ENCODE measurements around the gene HOXD4.

HOXD4 gene

DNA sequence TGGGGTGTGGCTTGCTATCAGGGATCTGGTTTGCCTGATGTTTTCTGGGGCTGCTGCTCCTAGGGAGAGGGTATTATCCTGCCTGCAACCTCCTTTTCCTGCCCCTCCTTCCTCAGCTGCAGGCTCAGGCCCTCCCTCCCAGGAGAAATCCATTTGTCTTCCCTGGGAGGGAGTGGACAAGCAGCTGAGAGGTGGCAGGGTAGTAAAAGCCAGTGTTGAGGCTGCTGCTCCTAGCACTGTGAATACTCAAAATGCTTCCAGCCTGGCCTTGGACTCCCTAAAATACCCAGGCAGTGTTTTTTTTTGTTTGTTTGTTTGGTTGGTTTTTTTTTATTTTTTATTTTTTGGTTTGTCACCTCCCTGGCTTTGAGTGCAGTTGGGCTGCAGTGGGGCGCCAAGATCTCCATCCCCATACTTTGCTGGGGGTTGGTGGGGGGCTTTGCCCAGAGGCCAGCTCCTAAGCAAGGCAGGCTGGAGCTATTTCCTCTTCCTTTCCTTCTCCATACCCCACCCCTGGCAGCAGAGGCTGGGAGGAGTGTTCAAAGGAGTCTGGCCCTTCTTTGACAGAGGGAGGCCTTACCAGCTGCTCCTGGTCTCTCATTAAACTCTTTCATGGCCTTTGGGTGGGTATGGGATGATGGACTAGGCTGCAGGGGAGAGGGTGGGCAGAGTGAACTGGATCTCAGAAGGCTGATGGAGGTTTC lies 19.4 kb downstream of the HOXD4 start:
- no peak for DNase-seq (ENCODE audit: low spot score)

DNA sequence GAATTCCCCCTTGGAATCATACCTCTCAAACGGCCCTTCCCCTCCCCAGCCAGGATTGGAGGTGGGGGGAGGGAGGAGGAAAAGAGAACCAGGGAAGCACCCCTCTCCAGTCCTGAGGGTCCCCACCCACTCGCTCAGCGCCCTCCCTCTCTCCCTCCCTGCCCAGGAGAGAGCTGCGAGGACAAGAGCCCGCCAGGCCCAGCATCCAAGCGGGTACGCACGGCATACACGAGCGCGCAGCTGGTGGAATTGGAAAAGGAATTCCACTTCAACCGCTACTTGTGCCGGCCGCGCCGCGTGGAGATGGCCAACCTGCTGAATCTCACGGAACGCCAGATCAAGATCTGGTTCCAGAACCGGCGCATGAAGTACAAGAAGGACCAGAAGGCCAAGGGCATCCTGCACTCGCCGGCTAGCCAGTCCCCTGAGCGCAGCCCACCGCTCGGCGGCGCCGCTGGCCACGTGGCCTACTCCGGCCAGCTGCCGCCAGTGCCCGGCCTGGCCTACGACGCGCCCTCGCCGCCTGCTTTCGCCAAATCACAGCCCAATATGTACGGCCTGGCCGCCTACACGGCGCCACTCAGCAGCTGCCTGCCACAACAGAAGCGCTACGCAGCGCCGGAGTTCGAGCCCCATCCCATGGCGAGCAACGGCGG lies 20.1 kb downstream of the HOXD4 start:
- DNase-seq (ENCODE audit: low spot score) = no peak

DNA sequence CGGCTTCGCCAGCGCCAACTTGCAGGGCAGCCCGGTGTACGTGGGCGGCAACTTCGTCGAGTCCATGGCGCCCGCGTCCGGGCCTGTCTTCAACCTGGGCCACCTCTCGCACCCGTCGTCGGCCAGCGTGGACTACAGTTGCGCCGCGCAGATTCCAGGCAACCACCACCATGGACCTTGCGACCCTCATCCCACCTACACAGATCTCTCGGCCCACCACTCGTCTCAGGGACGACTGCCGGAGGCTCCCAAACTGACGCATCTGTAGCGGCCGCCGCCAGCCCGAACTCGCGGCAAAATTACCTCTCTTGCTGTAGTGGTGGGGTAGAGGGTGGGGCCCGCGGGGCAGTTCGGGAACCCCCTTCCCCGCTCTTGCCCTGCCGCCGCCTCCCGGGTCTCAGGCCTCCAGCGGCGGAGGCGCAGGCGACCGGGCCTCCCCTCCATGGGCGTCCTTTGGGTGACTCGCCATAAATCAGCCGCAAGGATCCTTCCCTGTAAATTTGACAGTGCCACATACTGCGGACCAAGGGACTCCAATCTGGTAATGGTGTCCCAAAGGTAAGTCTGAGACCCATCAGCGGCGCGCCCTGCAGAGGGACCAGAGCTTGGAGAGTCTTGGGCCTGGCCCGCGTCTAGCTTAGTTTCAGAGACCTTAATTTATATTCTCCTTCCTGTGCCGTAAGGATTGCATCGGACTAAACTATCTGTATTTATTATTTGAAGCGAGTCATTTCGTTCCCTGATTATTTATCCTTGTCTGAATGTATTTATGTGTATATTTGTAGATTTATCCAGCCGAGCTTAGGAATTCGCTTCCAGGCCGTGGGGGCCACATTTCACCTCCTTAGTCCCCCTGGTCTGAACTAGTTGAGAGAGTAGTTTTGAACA lies 20.9 kb downstream of the HOXD4 start:
- DNase-seq (ENCODE audit: low spot score) = no peak

DNA sequence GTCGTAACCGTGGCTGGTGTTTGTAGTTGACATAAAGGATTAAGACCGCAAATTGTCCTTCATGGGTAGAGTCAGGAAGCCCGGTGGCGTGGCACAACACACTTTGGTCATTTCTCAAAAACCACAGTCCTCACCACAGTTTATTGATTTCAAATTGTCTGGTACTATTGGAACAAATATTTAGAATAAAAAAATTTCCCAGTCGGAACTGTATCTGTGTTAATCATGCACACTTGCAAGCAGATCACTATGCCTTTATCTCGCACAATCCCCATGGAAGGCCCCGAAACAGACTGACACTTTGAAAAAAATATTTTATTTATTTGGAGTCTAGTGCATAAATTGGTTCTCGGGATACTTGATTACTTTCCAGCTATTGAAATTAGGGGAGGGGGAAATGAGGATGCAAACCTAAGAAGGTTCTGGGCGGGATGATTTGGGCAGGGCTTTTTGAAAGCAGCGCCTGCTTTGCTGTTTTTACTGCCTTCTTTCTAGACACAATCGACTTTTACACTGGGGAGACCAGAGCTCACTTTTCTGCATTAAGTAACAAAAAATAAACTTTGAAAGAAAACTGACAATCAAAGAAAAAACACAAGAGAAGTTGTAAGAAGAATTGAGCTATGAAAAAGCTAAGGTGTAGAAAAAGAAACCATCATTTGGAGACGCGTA lies 21.7 kb downstream of the HOXD4 start:
- no peak for DNase-seq (ENCODE audit: low spot score)

DNA sequence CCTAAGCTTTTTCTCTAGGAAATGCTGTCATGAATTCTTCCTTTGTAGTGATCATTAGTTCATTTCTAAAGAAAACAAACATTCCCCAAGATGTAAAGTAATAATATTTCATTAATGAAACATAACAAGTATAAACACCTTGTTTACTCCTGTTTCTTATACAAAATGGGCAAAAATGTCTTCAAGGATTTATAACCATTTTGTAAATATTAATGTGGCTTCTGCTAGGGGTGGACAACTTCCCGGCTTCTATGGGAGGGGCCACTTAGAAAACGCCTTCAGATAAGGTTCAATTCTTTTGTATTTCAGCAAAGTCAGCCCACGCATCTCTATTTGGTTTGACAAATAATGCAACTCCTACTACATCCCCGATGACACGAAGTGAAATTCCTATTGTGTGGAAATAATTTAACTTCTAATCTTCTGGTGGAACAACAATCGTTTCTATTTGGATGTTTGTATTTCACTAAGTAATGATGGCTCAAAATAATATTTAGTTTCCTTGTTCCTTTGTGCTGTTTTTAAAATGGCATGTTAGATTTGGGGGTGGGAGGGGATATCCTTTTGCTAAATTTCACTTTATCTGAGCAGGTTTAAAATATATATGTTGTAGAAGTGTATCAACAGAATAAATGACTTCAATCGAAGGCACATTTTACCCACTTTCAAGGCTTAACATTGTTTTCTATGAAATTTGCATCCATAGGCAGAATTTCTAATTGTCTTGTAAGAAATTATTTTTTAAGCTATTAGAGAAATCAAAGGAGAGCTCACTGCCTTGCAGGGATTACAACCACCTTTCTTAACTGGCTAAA lies 22.4 kb downstream of the HOXD4 start:
- DNase-seq (ENCODE audit: low spot score) = no peak

DNA sequence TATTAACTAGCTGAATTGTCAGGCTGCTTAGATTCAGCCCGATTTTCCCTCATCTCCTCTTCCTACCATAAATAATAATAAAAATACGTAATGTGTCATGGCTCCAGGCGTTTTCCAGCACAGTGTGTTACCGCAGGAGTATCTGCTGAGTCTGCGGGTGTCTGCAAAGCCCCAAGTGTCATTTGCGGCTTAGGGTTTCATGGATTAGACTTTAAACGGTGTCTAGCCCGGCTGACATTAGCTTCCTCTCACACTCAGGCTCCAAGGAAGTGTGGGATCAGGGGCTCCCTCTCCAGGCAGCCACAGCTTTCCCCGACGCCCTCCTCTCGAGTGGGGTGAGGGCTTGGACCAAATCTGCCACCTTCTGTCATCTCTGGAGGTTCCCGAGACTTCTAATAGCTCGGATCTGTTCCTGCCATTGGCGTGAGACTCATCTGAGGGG lies 23.1 kb downstream of the HOXD4 start:
- DNase-seq (ENCODE audit: low spot score) = no peak

DNA sequence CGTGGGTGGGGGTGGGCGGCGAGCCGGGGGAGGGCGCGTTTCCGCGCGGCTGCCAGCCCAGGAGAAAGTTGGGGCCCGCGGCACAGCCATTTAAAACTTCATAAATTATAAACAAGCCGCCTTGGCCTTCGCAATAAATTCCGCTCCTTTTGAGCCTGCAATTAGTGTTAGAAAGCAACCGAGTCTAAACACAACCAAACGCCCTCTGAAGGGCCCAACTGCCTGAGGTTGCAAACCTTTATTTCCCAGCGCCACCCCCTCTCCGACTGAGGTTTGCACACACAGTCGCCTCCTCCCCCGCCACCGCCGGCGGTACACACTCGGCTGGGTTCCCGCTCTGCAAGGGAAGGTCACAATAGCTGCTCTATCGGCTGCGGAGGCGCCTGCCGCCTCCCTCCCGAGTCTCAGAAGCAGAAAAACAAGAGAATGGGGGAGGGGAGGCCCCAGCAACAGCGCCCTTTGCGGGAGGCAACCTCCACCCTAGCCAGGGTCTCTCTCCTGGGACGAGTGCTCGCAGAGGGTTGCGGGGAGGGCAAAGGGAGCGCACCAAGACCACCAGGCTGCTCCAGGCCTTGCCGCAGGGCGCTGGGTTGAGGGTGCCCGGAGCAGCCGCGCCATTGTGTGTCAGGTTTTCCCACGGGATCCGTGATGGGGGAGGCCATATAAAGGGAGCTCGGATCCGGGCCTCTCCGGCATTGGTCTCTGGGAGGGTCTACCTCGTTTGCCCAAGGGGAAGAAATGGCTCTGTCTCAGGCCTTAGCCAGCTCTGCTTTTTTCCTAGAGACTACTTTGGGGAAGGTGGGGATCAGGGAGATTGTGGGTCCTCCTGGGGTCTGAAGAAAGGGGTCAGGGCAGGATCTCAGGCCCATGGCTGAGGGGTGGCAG lies 23.7 kb downstream of the HOXD4 start:
- peak; percentile 80 for DNase-seq (ENCODE audit: low spot score)

DNA sequence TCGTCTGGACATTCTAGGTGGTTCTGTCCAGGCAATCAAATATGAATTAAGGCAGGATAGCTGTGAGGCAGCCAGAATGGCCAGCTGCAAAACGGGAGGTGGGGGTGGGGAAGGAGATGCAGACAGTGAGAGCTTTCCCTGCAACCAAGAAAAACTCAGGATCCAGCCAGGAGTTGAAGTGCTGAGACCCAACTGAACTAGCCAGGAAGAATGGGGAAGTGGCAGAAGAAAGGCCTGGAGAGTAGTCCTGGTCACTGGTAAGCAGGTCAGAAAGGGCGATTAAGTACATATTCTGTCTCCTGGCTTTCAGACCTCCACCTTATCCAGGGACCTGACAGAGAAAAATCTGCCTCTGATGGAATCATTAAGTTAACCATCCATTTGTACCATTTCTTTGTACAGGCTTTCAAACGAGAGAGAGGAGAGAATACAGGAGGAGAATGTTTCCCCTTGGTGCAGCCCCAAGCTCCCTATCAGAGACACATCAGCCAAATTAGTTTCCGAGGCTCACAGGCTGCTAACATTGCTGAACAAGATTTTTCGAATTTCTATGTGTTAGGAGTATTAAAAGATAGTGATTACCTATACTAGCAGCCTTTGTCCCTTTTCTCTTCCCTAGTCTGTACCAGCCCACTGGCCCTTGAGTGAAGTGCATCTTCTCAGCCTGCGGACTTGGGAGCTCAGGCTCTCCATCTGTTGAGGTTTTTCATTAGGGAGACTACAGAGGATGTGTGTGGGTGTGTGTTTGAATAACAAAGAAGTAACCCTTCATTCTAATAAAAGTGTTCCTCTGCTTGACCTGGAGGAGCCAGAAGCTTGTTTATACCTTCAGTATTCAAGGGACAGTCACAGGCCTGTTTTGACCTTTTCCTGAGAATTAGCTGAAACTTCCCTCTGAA lies 24.6 kb downstream of the HOXD4 start:
- no peak for DNase-seq (ENCODE audit: low spot score)

DNA sequence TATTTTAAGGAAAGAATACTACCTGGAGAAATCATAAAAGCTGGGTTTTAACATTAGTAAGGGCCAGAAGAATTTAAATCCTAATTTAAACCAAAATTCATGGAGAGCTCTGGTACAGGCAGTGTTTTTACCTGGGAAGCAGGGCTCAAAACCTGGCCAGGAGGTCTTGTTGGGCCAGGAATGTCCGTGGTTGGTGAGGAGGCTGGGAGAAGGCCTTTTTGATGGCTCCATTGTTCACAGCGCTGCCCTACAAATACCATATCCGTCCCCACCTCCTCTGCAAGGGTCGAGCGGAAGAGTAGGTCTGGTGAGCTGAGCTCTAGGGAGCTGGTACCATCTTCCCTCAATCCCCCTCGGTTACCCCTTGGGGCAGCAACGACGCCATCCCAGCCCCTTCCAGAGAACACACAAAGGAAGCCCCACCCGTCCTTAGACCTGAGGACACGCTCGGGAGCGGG lies 26.3 kb downstream of the HOXD4 start:
- no peak for DNase-seq (ENCODE audit: low spot score)

DNA sequence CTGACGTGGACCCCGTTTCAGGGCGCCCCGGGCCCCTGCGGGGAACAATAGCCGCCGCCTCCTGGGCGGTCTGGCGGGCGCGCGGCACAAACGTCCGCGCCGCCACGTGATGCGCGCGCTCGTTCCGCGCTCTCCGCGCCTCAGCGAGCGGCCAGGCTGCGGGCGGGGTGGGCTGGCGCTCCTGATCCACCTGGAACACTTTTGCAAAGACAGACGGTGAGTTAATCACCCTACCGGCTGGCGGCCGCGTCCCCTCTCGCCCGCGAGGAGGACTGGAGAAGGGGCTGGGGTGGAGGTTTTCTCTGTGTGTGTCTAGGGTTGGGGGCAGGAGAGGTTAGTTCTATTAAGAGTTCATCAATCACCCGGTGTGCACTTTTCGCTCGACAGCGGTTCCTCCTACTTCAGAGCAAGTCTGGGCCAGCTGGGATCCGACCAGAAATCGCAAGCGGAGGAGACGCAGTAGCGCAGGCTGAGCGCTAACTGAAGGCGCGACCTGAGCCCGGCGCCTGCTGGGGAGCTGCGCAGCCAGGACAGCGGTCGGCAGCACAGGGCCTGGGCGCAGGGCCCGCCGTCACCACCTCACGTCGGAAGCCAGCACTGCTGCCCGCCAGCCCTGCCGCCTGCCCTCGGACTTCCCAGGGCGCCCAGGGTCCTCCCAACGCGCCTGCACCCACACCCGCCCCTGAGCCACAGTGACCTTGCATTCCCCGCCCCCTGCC lies 26.8 kb downstream of the HOXD4 start:
- no peak for DNase-seq (ENCODE audit: low spot score)

DNA sequence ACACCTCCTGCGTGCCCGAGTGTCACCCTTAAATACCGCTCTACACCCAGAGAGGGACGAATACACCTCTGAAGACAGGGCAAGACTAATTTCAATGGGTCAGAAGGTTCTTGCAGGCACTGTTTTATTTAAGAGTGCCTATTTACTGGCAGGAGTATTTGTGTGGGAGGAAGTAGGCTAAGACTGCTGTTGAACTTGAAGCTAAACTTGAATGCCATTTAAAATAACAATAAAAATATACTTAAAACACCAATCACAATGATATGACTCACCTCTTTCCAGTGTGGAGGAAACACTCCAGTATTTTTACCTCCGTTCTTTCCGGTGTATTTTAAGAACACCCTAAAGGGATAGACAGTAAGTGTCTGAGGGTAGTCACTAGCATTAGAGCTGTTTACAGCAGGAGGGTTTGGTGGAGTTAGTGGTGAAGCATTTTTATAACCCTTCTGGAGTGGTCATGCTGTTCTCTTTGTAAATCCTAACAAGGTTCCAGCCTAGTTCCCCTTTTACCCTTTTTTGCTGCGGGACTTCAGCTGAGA lies 27.5 kb downstream of the HOXD4 start:
- no peak for DNase-seq (ENCODE audit: low spot score)

DNA sequence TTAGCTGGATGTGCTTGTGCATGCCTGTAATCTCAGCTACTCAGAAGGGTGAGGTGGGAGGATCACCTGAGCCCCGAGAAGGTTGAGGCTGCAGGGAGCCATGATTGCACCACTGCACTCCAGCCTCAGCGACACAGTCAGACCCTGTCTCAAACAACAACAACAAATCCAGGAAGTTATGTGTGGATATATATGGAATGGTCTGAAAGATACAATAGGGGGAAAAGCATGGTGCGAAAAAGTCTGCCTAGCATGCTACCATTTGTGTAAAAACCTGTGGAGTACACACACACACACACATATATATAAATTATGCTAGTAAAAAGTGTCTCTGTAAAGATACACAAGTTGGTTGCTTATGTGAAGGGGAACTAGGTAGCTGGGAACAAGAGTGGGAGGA lies 30.2 kb downstream of the HOXD4 start:
- no peak for DNase-seq (ENCODE audit: low spot score)

DNA sequence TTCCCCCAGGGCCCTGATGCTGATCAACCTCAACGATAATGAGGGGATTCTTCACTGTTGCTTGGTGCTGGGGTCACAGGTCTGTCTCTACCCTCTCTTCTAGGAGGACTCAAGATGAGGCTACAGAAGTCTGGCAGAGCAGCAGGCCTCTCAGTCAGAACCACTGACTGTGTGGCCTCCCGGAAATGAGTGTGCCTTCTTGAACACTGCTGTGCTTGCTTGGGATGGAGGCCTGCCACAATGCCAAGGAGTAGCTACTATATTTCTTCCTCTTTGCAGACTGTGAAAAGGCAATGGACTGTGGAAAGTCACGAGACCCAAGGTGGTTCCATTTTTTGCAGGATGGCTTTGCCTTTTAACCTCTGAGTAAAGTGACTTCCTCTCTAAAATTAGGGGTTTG lies 31.3 kb downstream of the HOXD4 start:
- DNase-seq (ENCODE audit: low spot score) = no peak

DNA sequence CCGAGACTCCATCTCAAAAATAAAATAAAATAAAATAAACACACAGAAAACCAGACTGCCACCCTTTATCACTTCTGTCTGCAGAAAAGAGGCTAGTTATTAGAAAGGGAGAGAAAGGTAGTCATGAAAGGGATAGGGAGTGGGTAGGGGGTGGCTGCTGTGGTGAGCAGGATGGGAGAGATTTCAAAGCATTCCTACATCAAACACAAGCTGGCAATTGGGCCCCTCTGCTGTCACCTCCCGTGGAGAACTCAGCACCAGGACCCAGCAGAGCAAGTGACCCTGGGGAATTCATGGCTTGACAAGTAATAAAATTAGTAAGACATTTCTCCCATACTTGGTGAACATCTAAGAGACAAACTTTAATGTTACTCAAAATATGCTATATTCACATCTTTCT lies 33.4 kb downstream of the HOXD4 start:
- DNase-seq (ENCODE audit: low spot score) = no peak

DNA sequence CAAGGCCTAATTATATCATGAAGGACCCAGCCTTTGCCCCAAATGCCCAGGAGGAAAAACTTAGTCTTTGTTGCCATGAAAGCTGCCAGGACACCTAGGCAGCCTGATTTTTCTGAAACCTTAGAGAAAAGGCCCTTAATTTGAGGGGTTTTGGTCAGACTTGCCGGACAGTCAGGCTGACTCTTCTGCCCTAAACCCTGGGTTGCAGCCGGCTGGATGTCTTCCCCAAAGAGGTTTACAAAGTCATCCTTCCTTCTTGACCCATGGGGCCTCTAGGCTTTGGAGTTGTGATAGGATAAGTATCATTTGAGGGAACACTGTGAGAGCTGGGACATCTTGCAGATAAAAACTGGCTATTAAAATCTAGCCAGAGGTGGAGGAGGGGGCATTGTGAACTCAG lies 34.7 kb downstream of the HOXD4 start:
- no peak for DNase-seq (ENCODE audit: low spot score)

DNA sequence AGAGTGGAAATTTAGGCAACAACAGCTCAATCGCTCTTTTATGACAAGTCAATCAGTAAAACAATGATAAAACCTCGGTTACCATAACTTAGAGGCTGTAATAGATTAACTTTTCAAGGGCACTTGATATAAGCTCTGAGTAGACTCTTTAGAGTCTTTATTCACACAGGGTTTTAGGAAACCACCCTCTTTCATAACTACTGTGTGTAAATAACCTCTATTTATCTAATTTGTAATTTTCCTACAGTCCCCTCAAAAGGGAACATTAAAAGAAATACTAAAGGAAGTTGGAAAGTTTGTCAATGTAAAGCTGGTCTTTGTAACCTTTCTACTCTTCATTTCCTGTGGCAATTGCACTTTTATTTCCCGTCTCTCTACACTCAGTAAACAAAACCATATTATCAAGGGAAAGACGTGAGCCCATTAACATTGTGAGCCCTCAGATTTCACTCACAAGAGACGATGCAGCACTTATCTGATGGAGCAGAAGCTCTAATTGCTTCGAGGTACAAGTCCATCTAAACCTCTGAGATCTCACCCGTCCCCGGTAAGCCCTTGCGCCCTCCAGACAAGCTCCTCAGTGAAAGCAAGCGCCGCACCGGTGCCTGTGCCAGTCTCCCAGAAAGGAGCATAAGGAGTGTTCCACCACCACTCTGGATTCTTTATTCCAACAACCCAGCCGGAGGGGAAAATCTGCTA lies 36.0 kb downstream of the HOXD4 start:
- DNase-seq (ENCODE audit: low spot score) = no peak

DNA sequence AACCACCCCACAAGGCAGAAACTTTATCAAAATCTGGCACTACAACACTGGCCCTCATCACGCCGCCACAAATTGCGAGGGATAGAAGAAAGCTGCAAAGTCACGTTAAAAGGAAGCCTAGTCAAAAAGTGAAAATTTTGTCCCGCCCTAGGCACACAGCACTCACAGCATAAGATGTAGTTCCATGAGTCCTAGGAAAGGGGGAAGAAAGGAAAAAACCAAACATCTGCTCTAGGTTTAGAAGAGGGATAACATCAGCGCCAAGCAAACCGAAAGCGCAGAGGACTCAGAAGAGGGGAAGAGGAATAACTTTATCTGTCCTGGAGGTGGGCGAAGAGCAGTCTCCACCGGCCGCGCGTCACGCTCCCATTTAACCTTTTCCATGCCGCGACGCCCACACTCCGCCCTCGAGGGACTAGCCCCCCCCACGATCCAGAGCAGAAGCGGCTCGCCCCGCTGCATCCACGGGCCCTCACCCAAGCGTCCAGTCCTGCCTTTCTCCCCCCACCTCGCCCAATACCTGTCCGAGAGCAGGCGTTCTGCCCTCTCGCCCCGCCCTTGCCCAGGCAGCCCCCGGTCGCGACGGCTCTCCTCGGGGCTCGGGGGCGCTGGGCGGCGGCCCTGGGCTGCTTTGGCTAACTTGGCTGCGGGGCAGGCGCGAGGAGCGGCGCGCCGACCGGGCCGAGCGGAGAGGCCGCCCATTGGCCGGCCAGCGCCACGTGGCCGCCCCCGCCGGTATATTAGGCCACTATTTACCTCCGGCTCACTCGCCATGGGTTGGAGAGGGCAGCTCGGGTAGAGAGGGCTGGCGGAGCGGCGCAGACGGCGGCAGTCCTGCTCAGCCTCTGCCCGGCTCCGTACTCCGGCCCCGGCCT lies 36.8 kb downstream of the HOXD4 start, which contains the start of gene HOXD1:
HOXD1 (plus strand) TSS at position 770 of the 875 bp plus-strand sequence. CDS start 134 bp downstream, outside the sequence.
- DNase-seq (ENCODE audit: low spot score) = peak; percentile 48
